HG03159 (cell line): ENCODE measurements around the gene MS4A5.

Experiments
- ATAC-seq: cut with Tn5 transposase; IDR thresholded peaks from one replicate; pipeline ENCODE4 v1.9.1; 2021; ENCODE audit warnings: mild to moderate bottlenecking, moderate library complexity; ENCODE audit not compliant: unreplicated experiment

Gene MS4A5

GRCh38 chr11:60477035-60477445 lies 47.7 kb downstream of the MS4A5 start:
- ATAC-seq: peak; percentile 67

DNA sequence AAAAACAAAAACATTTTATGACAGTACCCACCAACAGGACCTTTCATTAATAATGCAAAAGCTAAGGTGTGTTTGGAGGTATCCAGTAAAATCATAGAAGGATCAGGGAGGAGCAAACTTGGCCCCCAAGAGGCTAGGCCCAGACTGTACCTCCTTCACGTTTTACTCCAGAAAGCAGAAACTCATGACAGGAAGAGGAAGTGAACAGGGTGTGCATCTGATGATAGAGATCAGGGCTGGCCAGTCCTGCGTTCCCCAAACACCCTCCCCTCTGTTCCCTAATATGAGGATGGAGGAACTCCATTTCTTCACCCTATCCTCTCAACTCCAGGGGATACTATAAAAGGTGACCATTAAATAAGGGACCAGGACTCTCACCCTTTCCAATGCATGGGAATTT lies 53.0 kb downstream of the MS4A5 start:
- ATAC-seq: no peak

DNA sequence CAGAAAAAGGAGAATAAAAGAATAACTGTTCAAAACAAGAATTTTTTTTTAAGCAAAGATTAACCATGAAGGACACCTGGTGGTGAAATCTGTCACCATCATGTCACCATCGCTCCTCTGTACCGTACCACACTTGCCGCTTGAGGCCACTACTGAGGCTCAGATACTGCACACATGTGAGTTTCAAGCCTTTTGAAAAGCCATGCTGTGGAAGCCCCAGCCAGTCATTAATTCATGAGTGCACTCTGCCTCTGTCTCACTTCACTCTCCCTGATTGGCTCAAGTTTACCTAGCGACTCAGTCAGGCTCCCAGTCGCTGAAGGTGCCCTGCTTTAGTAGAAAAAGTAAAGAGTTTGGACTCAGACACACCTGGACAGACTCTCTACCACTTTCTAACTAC lies 56.6 kb downstream of the MS4A5 start:
- ATAC-seq: peak; percentile 98

DNA sequence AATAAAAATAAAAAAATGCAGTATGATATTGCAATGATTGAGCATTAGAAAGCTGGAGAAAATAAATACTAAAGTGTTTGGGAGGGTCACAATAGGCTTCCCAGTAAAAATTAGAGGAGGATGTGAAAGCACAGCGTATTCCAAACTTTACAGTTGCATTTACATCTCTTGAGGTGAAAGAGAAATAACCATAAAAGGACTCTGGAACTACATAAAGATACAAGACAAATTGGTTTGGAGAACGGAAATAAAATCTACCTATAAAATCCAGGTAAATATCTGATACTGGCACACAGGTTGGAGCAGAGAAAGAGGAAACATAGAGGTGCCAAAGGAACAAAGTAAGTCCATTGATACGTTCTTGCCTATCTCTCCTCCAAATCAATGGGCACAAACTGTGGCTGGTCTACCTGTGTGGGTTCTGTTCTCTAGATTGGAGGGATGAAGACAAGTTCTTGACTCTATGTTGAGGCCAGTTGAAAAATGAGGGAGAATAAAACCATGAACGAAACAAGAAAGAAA lies 63.2 kb downstream of the MS4A5 start, which contains the start of gene MS4A12:
Gene MS4A12 (plus strand): TSS at position 291 of the 522 bp plus-strand sequence. CDS start 4,541 bp downstream, outside the sequence.
- ATAC-seq: no peak

GRCh38 chr11:60493454-60493853 lies 64.1 kb downstream of the MS4A5 start:
- no peak for ATAC-seq
